G401 (cell line): ENCODE measurements around the gene RPP25L. TPM values are rescaled to one million over a fixed set of nuclear protein-coding genes. Genes with fewer than 3 reads are reported as not detected.
"Not testable (repeated sequence)": the region's sequence is repeated elsewhere in the genome, so short reads cannot be mapped to it uniquely, and the experiment has no call there.

Source experiments
- DNase-seq: peaks from one replicate; pipeline ENCODE4 v3.0.0-alpha.2; 2015; ENCODE audit warnings: low spot score
- in situ Hi-C: cut with HindIII; loops from 2 replicates; pipeline ENCODE4 v1.10.0; 2016; ENCODE audit warnings: low sequenced_read_pairs, mixed read lengths
- total RNA-seq: library from RNA; depleted of rRNA; stranded (reverse); fragments of >200 nt; shearing (Covaris generic); gene quantifications from 2 replicates; pipeline ENCODE4 v1.2.3, GENCODE V29; 2014

RPP25L gene
- total RNA-seq, 1 experiment from 2014 or later: 59.4 TPM

DNA sequence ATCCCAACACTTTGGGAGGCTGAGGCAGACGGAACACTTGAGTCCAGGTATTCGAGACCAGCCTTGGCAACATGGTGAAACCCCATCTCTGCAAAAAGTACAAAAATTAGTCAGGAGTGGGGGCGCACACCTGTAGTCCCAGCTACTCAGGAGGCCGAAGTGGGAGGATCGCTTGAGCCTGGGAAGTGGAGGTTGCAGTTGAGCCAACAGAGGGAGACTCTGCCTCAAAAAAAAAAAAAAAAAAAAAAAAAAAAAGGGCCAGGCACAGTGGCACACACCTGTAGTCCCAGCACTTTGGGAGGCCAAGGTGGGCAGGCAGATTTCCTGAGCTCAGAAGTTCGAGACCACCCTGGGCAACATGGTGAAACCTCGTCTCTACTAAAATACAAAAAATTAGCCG lies 27.4 kb upstream of the RPP25L start:
- DNase-seq, in situ Hi-C loops: not testable (repeated sequence)

- DNase-seq: no peak
- in situ Hi-C loops: no loop called here
These were observed 26.2 kb upstream of the RPP25L start for GRCh38 chr9:34638138-34638445.

GRCh38 chr9:34637356-34638137 lies 25.6 kb upstream of the RPP25L start, which contains the start of gene SIGMAR1:
TSS of gene SIGMAR1 (minus strand) at chr9:34637787. CDS start at chr9:34637697, 90 bp downstream.
- peak; percentile 93 for DNase-seq
- in situ Hi-C loops: no loop called here

GRCh38 chr9:34636791-34637355 lies 25.0 kb upstream of the RPP25L start:
- no peak for DNase-seq
- in situ Hi-C loops: no loop called here

DNA sequence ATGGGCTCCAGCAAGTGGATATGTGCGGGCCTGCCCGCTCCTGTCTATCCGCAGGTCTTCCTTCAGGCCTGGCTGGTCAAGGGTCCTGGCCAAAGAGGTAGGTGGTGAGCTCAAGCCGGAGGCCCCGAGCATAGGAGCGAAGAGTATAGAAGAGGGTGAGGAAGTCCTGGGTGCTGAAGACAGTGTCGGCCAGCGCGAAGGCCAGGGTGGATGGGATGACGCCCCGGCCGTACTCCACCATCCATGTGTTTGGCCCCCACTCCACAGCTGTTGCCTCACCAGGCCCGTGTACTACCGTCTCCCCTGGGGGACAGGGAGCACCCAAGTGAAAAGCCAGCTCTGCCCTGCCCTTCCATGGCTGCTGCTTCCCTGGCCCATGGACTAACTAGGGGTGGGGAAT lies 23.7 kb upstream of the RPP25L start:
- no peak for DNase-seq
- in situ Hi-C loops: no loop called here

GRCh38 chr9:34634551-34635248 lies 22.8 kb upstream of the RPP25L start:
- DNase-seq: no peak
- in situ Hi-C loops: no loop called here

DNA sequence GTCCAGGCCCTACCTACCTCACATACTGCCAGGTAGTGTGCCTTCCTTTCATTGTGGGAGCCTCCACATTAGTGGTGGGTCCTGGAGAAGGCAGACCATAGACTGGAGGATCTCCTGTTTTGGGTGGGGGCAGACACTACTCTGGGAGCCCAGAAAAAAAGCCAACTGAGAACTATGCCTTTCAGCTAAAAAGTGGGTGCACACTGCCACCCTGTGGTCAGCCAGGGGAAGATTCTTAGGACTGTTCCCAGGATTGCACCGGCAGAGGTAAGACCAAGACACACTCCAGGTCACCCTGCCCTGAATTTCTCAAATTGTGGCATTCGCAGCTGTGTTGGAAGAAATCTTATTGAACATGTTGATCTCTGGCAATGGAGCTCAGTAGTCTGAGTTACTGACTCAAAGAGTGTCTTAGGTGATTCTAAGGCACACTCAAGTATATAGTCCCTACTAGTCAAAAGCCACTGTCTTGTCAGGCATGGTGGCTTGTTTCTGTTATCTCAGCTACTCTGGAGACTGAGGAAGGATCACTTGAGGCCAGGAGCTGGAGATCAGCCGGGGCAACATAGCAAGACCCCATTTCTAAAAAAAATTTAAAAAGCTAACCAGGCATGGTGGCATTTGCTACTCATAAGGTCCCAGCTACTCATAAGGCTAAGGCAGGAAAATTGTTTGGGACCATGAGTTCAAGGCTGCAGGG lies 22.1 kb upstream of the RPP25L start:
- in situ Hi-C loops: no loop called here
- DNase-seq: peak; percentile 88

DNA sequence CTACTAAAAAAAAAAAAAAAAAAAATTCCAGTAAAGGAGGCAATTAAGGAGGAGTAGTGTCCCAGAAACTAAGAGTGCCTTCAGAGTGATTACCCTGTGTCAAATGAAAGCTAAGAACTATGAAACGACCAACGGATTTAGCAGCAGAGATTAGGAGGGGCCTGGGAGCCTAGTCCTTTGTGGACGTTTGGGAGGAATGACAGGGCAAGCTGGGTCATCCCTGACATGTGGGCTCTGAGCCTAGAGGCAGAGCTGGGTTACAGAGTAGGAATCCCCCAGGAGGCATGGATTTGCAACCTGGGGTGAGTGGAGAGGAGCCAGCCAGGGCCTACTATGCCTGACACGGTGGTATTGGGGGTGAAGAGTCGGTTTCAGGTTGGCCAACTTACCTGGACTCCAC lies 21.3 kb upstream of the RPP25L start:
- in situ Hi-C loops: no loop called here
- DNase-seq: no peak

DNA sequence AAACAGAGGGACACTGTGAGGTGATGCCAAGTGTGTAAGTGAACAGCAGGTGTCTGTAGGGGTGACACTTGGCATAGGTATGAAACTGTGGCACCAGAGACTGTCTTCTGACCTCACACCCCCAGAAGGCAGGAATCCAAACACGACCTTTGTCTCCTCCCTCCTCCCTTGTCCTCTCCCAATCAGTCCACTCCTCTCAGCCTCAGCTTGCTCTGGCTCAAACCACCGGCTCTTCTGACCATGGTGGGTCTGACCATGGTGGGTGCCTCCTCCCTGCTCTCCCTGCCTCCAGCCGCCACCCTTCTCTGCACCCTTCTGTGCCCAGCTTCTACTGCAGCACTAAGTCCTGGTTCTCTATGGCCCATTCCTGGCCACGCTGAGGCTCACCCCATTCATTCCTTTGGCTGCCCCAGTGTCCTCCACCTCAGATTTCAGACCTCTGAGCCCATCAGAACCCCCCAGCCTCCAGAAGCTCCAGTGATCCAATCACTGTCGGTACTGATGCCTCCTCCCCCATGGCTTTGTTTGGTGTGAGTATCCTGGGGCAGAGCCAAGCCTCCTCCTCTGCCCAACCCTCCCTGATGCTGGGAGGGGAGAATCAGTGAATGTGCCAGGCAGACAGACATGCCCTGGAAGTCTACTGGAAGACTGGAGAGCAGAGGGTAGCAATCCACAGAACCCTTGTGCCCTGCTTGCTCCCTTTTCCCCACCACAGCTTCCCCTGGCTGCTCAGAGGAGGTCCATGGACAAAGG lies 18.7 kb upstream of the RPP25L start:
- DNase-seq: no peak
- in situ Hi-C loops: no loop called here

GRCh38 chr9:34629491-34629808 lies 17.6 kb upstream of the RPP25L start:
- DNase-seq: no peak
- in situ Hi-C loops: no loop called here

DNA sequence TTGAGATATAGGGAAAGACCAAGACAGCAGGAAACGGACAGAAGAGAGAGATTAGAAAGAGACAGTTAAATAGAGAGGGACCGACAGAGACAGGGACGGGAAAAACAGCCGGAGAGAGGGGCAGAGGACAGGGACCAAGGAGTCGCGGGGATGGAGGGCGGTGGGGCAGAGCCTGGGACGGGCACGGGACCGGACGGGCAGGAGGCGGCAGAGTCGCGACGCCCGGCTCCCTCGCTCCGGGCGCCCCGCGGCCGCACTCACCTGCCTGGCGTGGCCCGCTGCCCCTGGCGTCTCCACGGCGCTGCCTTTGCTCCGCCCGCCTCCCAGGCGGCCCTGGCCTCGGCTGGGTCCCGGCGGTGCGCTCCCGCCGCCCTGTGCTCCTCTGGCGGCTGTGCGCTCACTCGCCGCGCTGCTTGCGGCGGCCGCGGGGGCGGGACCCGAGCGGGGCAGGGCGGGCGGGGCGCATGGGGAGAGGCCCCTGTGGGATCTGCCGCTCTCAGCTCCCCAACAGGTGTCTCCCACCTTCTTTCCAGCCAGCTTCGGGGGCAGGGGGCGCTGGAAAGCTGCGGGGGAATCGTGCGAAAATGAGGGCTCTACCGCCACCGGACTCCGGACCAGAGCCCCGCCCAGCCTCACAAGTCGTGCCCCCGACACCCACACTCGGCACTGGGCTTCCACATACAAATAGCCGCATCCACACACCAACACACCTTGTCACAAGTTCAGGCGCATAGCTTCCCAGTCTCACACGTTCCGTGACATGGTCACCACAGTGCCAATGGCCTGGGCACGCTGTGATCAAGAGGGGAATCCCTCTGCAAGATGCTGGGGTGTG lies 17.0 kb upstream of the RPP25L start, which contains the start of gene ARID3C:
Gene ARID3C (minus strand): TSS at position 411 of the 835 bp plus-strand sequence. CDS start 1,052 bp downstream, outside the sequence.
- in situ Hi-C loops: no loop called here
- peak; percentile 27 for DNase-seq

DNA sequence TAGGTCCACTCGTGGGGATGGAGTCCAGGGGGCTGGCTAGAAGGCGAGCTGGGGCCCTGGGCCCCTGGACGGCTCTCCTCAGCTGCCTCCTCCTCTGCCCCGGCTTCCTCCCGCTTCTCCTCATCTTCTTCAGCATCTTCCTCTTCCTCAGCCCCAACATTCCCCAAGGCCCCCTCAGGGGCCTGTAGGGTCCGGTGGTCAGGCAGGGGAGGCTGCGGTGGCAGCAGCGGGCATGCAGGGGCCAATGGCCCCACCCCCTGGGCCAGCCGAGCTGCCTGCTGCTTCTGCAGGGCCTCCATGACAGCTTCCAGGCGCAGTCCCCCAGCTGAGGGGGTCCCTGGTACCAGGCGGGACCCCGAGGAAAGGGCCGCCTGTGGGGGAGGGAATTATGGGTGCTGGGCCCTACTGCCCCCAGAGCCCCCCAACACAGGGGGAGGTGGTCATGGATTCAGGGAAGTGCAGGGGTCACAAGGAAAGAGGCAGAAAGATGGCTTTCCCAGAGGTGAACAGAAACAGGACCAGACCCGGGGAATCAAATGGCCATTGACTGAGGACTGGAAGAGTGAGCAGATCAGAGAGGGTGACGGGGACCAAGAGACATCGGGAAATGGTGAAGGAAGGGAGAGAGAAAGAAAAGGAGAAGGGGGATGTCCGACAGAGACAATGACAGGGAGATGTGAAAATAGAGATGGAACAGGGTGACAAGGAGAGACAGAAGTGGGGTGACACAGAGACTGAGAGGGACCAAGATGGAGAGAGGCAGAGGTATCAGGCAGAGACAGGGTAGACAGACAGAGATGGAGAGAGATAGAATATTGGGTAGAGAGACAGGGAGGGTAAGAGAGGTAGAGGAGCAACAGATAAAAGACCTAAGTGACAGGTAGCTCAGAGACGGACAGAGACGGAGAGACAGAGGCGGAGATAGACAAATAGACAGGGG lies 16.1 kb upstream of the RPP25L start:
- in situ Hi-C loops: no loop called here
- DNase-seq: no peak

- no peak for DNase-seq
- in situ Hi-C loops: no loop called here
These were observed 13.2 kb upstream of the RPP25L start for GRCh38 chr9:34625186-34625486.

- in situ Hi-C loops: no loop called here
- no peak for DNase-seq
These were observed 12.7 kb upstream of the RPP25L start for GRCh38 chr9:34624475-34625185.

DNA sequence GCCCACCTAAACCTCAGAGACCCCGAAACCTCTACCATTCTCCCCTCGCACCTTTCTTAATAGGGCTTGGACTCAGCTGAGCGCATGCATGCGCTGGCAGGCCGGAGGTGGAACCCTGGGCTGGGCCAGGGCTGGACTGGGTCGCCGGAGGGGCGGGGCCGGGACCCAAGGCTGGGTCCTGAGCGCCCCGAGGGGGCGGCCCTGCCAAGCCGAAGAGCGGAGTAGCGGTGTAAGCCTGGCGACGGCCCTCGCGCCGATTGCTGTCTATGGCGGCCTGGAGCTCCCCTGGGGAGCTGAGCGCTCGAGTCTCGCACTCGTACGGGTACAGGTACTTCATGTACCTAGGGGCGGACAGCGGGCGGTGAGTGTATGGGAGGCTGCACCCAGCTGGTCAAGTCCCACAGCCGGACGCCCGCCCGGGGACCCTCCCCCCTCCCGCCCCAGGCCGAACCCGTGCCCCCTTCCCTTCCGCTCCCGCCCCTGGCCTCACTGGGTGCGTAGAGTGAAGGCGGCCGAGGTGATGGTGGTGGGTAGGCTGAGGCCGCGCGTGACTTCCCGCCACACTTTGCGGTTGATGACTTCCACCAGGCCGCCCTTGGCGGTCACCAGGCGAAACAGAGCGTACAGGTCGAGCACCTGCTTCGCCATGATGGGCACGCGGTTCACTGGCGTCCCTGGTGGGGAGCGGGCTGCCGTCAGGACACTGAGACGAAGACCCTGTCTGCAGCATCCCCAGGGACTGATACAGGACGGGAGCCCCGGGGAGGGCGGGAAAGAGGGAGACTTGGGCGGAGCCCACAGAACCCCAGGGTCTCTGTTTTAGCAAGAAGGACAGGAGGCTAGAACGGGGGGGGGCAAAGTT lies 11.7 kb upstream of the RPP25L start:
- in situ Hi-C loops: no loop called here
- DNase-seq: no peak
